ENCODE results near the gene CIT.

CIT gene

GRCh38 chr12:119850330-119850729, 26.8 kb downstream of the CIT start:
- DNase-seq (ENCODE audit: low read depth in 2 of 2): no peak

DNA sequence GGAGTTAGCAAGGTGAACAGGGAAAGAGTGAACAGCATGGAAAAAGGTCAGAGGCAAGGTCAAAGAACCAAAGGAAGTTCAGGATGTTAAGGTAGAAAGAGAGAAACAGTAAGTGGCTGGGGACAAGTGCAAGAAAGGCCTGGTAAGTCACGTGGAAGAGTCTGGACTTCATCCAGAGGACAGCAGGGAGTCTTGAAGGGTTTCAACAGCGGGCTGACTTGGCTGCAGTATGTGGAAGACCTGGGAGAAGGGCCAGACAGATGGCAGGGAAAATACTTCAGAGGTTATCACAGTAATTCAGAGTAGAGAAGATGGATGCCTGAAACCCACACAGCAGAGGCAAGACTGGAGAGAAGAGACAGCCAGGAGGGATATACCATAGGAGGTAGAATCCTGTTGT, 34.0 kb downstream of the CIT start:
- DNase-seq (ENCODE audit: low read depth in 2 of 2): no peak

- no peak for DNase-seq (ENCODE audit: low read depth in 2 of 2)
Observed at GRCh38 chr12:119842380-119842779, 34.7 kb downstream of the CIT start.

DNA sequence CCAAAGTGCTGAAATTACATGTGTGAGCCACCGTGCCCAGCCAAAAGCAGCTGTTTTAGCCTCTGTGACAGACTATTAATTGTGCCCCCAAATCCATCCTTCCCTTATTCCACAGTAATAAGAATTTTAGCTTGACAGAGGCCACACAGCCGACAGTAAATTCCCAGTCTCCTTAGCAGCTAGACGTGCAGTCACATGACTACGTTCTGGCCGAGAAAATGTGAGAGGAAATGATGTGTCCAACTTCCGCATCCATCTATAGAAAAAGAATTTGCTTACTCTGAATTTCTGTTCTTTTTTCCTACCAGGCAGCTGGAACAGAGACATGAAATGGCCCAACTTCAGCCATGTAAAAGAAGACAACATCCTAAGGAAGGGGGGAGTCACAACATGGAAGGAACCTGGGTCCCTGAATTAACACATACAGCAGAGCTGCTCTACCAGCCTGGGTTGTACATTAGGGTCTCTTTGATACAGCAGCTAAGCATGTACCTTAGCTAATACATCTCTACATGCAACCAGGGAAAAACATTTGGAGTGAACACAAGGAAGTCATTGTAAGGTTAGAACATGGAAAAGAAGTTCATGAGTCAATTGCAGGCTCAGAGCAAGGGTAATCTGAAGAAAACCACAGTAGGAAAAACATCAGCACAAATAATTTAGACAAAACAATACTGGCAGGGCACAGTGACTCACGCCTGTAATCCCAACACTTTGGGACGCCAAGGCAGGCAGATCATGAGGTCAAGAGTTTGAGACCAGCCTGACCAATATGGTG, 35.5 kb downstream of the CIT start:
- no peak for DNase-seq (ENCODE audit: low read depth in 2 of 2)

- no peak for DNase-seq (ENCODE audit: low read depth in 2 of 2)
Observed at GRCh38 chr12:119840582-119840981, 36.5 kb downstream of the CIT start.

GRCh38 chr12:119840168-119840567, 37.0 kb downstream of the CIT start:
- no peak for DNase-seq (ENCODE audit: low read depth in 2 of 2)

DNA sequence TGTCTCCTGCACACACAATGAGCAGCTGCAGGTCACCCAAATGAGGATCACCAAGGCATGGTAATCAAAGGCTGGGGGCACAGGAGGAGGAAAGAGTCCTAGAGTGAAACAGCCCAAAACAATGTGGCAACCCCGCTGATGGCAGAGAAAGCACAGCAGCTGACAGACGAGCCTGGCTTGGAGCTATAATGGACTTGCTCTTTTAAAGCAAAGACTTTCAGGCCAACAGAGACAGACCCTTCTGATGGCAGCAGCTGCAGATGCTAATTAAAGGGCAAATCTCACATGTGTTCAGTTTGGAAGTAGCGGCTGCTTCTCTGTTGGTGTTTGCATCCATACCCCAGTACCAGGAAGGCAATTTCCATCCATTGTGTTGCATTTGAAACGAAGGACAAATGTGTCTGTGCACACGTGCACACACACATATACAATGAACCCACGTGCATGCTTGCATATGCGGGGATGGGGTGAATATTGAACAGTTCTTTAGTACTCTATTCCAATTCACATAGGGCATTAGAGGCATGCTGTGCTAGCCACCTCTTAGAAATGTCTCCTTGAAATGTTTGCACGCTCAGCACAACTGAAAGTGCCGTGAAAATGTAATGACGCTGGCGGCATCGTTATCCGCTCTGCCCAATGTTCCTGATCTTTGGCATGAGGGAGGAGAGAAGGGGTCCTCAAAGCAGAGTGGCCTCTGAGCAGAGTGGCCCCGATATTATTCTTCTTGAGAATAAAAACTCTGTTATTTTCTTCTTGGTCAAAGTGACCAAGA, 38.1 kb downstream of the CIT start:
- DNase-seq (ENCODE audit: low read depth in 2 of 2): no peak

DNA sequence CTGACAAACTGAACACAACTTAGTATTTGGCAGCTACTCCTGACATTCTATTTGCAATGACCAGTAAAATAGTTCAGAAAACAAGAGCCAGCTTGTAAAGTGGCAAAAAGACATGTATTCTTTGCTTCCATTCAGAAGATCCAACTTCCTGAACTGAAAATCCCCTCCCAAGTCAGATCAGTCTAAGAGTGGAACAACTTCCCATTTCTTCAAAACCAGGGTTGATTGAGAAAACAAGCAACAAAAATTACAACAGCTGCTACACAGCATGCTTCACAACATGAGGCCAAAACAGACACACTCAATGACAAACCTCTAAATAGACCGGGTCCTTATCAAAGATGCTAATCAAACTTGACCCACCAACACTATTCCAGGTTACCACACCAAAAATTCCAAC, 40.3 kb downstream of the CIT start:
- no peak for DNase-seq (ENCODE audit: low read depth in 2 of 2)

GRCh38 chr12:119835068-119835467, 42.1 kb downstream of the CIT start:
- no peak for DNase-seq (ENCODE audit: low read depth in 2 of 2)

GRCh38 chr12:119829439-119829838, 47.7 kb downstream of the CIT start:
- DNase-seq (ENCODE audit: low read depth in 2 of 2): no peak

DNA sequence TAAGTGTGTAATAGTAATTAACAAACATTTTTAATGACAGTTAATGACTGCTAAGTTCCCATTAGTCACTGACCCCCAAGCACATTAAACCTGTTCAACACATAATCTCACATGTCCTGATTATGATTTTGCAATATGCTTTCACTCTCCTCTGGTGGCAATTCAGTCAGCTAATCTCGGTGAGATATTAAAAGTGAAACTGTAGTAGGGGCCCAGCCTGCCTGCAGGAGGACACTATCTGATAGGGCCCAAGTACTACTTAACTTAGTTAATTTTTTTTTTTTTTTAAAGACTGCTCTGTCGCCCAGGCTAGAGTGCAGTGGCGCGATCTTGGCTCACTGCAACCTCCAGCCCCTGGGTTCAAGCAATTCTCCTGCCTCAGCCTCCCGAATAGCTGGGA, 48.8 kb downstream of the CIT start:
- no peak for DNase-seq (ENCODE audit: low read depth in 2 of 2)

DNA sequence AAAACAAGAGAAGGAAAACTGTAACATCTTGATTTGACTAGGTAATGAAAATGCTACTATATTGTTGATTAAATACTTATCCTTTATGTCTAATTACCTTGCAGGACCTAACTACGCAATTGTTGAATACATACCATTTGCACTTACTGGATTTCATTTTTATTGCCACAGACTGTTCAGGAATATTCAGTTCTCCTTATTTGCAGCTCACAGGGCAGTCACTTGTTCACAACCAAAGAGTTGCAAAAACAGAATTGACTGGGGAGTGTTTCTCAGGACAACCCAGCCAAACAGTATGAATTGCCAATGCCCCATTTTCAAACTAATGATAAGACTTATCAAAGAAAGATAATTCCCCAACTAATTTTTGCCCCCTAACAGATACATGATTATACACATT, 49.4 kb downstream of the CIT start:
- no peak for DNase-seq (ENCODE audit: low read depth in 2 of 2)

GRCh38 chr12:119826661-119827445, 50.3 kb downstream of the CIT start:
- no peak for DNase-seq (ENCODE audit: low read depth in 2 of 2)

DNA sequence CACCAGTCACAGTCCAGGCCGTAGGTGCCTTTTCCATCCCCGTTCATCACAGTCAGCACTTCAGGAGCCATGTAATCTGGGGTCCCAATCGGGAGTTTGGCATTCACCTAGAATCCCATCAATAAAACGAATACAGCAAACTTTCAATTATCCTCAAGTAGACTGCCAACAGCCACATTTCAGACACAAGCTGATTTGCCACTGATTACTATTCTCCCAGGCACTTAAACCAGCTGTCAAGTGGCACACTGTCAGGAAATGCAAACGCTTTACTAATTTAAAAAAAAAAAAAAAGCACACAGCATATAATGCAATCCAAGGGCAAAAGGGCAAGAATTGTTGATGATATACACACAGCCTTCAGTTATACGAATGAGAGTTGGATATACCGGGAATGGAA, 51.9 kb downstream of the CIT start:
- no peak for DNase-seq (ENCODE audit: low read depth in 2 of 2)

- no peak for DNase-seq (ENCODE audit: low read depth in 2 of 2)
Observed at GRCh38 chr12:119822046-119822445, 55.1 kb downstream of the CIT start.

DNA sequence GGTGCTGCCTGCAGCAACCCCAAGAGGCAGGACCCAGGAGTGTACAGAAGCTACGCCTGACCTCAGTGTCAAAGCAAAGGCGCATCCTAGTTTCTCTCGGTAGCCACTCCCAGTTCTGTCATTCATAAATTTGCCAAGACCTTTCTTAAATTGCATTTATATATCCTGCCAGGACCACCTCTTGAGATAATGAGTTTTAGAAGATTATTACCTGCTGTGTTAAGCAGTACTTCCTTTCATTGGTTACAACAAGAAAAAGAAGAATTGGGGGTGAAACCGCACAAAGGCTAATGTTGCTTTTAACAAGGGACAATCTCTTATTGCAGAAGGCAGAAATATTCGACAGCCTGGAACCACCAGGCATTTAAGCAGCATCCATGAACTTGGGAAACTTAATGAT, 57.8 kb downstream of the CIT start:
- DNase-seq (ENCODE audit: low read depth in 2 of 2): no peak

- DNase-seq (ENCODE audit: low read depth in 2 of 2): no peak
Observed at GRCh38 chr12:119817546-119818343, 59.4 kb downstream of the CIT start.

DNA sequence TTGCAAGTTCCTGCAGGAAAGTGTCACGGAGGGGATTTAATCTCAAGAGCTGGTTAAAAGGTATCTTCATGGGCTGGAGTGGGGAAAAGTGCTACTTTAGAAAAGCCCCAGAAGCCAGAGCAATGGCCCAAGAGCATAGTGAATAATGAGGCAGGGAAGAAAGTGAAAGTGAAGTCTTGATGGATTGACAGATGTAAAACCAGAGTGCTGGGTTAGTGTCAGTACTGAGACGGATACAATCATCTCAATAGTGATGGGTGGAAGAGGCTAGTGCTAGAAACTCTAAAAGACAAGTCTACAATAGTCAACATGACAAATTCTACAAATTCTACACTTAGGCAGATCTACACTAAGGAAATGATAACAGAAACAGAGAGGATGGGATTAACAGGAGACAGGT, 68.1 kb downstream of the CIT start:
- DNase-seq (ENCODE audit: low read depth in 2 of 2): no peak

GRCh38 chr12:119808441-119808840, 68.7 kb downstream of the CIT start:
- no peak for DNase-seq (ENCODE audit: low read depth in 2 of 2)

DNA sequence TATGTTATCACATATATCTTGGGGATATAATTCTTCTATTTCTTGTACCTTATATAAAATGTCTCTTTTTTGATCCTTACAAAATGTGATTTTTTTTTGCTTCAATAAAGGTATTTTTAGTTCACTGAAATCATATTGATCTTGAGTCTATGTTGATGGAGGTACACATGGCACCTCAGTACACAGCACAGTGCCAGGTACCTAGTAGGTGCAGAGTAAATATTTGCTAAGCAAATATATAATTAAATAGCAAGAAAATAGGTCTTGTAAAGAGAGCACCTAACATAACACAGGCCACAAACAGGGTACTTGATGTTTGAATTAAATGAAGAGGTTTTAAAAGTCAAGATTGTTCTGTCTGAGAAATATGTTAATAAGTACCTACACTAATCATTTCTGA, 69.7 kb downstream of the CIT start:
- no peak for DNase-seq (ENCODE audit: low read depth in 2 of 2)

DNA sequence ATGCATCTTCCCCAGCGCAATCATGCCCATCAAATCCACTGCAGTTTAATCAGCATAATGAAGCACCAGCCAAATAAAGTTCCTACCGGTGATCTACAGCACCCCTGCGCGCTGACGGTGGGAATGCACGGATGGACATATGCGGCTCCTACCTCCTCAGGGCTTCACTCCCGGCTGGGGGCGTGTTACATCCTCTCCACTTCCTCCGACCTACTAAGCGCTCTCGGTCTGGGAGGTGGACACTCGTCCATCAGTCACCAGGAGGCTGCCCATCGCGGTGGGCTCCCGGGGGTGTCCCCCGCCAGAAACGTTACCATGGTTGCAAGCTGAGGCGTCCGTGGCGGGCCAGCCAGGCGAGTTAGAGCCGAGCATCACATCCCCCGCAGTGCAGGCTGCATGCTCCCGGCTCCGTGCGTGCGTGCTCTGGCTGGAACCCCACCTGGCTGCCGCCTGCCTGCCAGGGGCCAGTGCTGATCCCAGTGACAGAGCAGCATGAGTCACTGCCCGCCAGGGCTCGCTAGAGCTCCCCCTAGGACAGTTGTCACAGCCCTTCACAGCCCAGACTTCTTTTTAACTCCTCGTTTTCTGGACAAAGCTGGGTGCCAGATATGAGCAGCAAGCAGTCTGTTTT, 73.0 kb downstream of the CIT start:
- DNase-seq (ENCODE audit: low read depth in 2 of 2): no peak

All from stimulated activated CD4-positive, alpha-beta T cell treated with anti-CD3 and anti-CD28 coated beads, Interleukin-1b, Interleukin-23, amount 100 ng/mL, for 1 hour (primary cell).